Endometrium (tissue), 2 donors: Measurements from ENCODE around the gene PPP1R8.

Experiments
- FAIRE-seq: peaks from 2 replicates; lab custom pipeline; 2012; peaks lifted over from hg19 to GRCh38; lab: Jason Lieb, UNC
- donor health status: control.
- donor health status: control.

The PPP1R8 gene

DNA sequence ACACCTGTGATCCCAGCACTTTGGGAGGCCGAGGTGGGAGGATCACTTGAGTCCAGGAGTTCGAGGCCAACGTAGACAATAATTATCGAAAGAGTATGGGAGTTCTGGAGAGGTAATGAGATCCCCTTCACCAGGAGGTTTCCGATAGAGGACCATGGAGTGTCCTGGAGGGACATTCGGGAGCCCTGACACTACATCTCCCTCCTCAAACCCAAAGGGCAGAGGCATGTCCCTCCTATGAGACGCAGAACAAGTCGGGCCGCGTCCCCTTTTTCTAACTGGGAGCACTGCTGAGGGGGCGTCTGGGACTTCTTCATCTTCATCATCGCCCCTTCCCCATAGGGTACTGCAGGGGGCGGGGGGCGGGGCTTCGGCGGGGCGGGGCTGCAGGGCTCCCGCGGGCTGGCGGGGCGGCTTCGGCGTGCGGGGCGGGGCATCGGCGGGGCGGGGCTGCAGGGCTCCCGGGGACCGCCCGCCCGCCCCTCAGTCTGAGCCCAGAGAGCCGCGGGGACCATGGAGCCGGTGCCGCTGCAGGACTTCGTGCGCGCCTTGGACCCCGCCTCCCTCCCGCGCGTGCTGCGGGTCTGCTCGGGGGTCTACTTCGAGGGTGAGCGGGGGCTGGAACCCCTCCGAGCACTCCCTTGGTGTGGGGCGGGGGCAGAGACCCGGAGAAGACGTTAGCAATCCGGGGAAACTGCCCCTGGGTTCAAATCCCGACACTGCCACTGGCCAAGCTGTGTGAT, 41.6 kb downstream of the PPP1R8 start, which contains the start of gene THEMIS2:
TSS of gene THEMIS2 (plus strand) at position 486 of the 743 bp plus-strand sequence. CDS start at position 514, 28 bp downstream.
- FAIRE-seq, result no peak

- FAIRE-seq, result no peak
Measured at GRCh38 chr1:27872802-27873551, 42.4 kb downstream of the PPP1R8 start.

DNA sequence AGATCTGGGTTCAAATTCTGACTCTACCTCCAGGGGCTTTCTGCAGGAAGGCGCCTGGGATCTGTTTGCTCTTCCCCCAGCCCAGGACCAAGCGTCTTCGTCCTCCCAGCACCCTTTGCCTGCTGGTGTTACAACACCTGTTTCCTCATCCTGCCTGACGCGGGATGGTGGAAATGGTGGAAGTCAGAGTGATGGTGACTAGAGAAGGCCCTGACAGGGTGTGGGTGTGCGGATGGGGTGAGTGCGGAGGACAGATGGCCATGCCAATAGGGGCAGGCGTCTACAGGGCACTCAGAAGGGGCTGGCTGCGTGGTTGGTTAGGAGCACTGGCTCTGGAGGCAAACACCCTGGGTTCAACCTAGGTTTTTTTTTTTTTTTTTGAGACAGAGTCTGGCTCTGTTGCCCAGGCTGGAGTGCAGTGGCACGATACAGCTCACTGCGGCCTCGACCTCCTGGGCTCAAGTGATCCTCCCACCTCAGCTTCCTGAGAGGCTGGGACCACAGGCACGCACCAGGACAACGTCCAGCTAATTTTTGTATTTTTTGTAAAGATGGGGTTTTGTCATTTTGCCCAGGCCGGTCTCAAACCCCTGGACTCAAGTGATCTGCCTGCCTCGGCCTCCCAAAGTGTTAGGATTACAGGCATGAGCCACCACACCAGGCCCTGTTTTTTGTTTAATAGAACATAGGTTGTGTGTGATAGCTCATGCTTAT, 43.2 kb downstream of the PPP1R8 start:
- FAIRE-seq, result no peak

GRCh38 chr1:27876341-27877114, 45.9 kb downstream of the PPP1R8 start:
- no peak for FAIRE-seq

DNA sequence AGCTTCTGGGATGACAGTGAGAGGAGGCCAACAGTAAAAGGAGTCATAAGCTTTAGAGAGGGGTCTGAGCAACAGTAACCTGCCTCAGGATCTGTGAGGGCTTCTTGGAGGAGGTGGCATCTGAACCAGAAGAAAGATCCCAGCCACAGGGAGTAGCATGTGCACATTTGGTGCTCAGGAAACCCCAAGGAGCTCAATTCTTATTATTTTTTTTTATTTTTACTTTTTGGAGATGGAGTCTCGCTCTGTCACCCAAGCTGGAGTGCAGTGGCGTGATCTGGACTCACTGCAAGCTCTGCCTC, 46.5 kb downstream of the PPP1R8 start:
- FAIRE-seq, result no peak

DNA sequence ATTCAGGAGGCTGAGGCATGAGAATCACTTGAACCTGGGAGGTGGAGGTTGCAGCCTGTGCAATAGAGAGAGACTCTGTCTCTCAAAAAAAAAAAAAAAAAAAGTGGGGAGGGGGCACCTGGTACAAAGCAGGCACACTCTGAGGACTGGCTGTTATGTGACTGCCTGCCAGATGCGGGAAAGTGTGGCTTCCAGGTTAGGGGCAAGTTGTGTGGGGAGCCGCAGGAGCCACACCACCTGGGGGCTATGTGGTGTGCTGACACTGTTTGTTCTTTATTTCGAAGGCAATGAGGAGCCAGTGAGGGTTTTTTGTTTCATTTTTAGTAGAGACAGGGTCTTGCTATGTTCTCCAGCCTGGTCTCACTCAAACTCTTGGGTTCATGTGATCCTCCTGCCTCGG, 47.5 kb downstream of the PPP1R8 start:
- FAIRE-seq, result no peak

DNA sequence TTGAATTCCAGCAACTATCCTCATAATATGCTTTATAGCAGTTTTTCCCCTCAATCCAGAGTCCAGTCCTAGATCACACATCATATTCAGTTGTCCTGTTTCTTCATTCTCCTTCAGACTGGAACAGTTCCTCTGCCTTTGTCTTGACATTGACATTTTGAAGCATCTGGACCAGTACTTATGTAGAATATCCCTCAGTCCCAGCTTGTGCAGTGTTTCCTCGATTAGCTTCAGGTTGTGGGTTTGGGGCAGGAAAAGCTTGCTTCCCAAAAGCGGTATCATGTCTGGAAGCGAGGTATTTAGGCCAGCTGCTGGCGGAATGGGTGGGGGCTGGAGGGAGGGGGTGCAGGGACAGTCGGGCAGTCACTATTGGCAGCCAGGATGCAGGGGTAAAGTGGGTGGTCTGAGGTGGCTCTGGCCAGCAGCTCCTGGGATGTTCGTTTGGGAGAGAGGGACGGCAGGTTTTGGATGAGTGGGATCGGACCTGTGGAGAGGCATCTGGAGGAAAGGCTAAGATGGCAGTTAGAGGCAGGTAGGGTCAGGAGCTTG, 48.3 kb downstream of the PPP1R8 start:
- FAIRE-seq, result no peak

DNA sequence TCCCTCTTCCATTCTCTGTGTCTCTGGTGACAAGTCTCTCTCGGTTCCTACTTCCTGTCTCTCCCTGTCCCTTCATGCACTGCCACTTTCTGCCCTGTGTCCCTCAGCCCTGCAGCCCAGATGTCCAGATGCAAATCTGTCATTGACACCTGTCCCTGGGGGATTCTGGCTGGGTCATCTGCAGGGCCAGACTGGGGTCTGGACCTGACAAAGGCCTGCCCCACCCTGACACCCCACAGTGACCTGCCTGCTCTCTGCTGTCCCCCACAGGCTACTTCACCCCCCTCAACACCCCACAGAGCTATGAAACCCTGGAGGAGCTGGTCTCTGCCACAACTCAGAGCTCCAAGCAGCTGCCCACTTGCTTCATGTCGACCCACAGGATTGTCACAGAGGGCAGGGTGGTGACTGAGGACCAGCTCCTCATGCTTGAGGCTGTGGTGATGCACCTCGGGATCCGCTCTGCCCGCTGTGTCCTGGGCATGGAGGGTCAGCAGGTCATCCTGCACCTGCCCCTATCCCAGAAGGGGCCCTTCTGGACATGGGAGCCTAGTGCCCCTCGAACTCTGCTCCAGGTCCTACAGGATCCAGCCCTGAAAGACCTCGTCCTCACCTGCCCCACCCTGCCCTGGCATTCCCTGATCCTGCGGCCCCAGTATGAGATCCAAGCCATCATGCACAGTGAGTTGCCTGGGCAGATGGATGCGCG, 48.9 kb downstream of the PPP1R8 start:
- FAIRE-seq, result no peak

GRCh38 chr1:27882543-27882903, 51.9 kb downstream of the PPP1R8 start:
- FAIRE-seq, result no peak

GRCh38 chr1:27883536-27883935, 53.0 kb downstream of the PPP1R8 start:
- FAIRE-seq, result no peak

- no peak for FAIRE-seq
Measured at GRCh38 chr1:27884006-27884954, 53.7 kb downstream of the PPP1R8 start.

GRCh38 chr1:27885114-27885528, 54.5 kb downstream of the PPP1R8 start:
- no peak for FAIRE-seq

DNA sequence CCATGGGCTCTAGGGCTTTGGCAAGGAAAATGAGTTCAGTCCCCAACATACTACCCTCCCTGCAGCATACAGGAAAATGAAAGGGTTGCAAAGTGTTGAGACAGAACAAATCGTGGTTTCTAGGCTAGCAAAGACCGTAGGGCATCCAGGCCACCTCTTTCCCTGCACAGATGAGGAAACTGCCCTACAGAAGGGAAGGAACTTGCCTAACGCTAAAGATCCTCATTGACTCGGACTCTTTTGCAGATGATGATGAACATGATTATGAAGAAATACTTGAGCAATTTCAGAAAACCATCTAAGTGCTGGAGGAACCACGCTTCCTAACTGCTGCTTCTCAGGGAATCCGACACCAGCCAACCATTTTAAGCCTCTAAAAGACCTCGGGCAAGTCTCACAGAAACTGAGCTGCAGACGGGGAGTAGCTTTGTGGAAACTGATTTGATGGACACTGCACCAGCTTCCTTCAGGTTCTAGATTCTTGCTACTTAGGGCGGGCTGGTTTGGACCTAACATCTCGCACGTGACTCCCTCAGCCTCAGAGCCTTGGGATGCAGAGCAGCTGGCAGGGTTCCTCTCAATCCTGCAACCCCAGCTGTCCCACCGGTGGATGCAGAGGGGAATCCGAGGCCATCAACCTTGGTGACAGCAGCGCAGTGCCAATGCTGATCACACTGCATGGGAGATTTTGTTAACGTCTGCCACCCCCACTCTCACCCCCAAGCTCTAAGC, 55.2 kb downstream of the PPP1R8 start:
- no peak for FAIRE-seq

- no peak for FAIRE-seq
Measured at GRCh38 chr1:27886353-27886679, 55.7 kb downstream of the PPP1R8 start.

DNA sequence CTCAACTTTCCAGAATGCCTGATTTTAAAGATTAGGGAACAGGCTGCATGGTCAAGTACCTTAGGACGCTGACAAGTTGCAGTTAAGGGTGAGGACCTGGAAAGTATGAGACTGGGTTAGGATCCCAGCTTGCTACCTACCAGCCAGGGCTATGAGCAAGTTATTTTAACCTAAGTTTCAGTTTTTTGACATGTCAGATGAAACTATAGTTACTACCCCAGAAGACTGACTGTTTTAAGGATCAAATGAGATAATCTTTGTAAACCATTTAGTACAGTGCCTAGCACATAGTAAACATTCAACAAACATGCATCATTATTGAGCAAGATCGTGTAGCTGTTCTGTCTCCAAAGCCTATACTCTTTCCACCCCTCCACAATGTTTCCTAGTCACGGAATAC, 56.2 kb downstream of the PPP1R8 start:
- no peak for FAIRE-seq

- no peak for FAIRE-seq
Measured at GRCh38 chr1:27887215-27888021, 56.8 kb downstream of the PPP1R8 start.

- FAIRE-seq, result no peak
Measured at GRCh38 chr1:27889506-27889905, 58.9 kb downstream of the PPP1R8 start.

GRCh38 chr1:27891196-27891889, 60.8 kb downstream of the PPP1R8 start:
- FAIRE-seq, result no peak
